Endothelial cell (in vitro differentiated cells): ENCODE data around the gene PDGFC. TPM values are rescaled to one million over a fixed set of nuclear protein-coding genes. Genes with fewer than 3 reads are reported as not detected.

ENCODE experiments used
- DNase-seq: peaks from one replicate; pipeline ENCODE4 v3.0.0; 2021; ENCODE audit warnings: low spot score
- H3K27ac Mint-ChIP-seq: one replicate; pipeline ENCODE4 v1.8.0; 2021; ENCODE audit warnings: mixed read lengths, inconsistent platforms; ENCODE audit not compliant: unreplicated experiment
- H3K27me3 Mint-ChIP-seq: one replicate; pipeline ENCODE4 v1.8.0; 2021; ENCODE audit warnings: mild to moderate bottlenecking, moderate library complexity, mixed read lengths, inconsistent platforms; ENCODE audit not compliant: unreplicated experiment
- H3K36me3 Mint-ChIP-seq: one replicate; pipeline ENCODE4 v1.8.0; 2021; ENCODE audit warnings: mild to moderate bottlenecking, low read depth, mixed read lengths, inconsistent platforms; ENCODE audit not compliant: unreplicated experiment
- H3K4me1 Mint-ChIP-seq: one replicate; pipeline ENCODE4 v1.8.0; 2021; ENCODE audit warnings: mild to moderate bottlenecking, mixed read lengths, inconsistent platforms; ENCODE audit not compliant: unreplicated experiment
- H3K4me3 Mint-ChIP-seq: one replicate; pipeline ENCODE4 v1.8.0; 2021; ENCODE audit warnings: mild to moderate bottlenecking, mixed read lengths, inconsistent platforms; ENCODE audit not compliant: unreplicated experiment
- H3K9me3 Mint-ChIP-seq: one replicate; pipeline ENCODE4 v1.8.0; 2021; ENCODE audit warnings: mixed read lengths, inconsistent platforms; ENCODE audit not compliant: unreplicated experiment
- CTCF ChIP-seq: fragments of 200-600 bp; sonication (generic); IDR thresholded peaks from one replicate; pipeline ENCODE4 v1.5.0; 2021; ENCODE audit warnings: antibody characterized with exemption; ENCODE audit not compliant: unreplicated experiment
- total RNA-seq: library from RNA; stranded (reverse); fragmentation: NEBNext Ultra II Directional; extraction: Animal tissue kit (Norgen Biotek cat#: 25700); gene quantifications from one replicate; pipeline ENCODE4 v1.2.1, GENCODE V29; 2021; ENCODE audit not compliant: unreplicated experiment

Gene PDGFC
- total RNA-seq, 1 donor from 2014 or later = 22.0 TPM

GRCh38 chr4:156829201-156829873 is 142.3 kb downstream of the PDGFC start:
- Mint-ChIP-seq H3K27ac (no peak overlapping the region), H3K4me1 (no peaks in the 10 kb centered on the region), H3K4me3 (no peak overlapping the region), H3K27me3 (no peaks in the 10 kb centered on the region), H3K9me3 (no peaks in the 10 kb centered on the region), H3K36me3 (no peaks in the 10 kb centered on the region)
- no peak for TF ChIP-seq CTCF
- DNase-seq = no peak

- Mint-ChIP-seq H3K4me1 (no peaks in the 10 kb centered on the region), H3K36me3 (no peaks in the 10 kb centered on the region), H3K27ac (no peak overlapping the region), H3K9me3 (no peaks in the 10 kb centered on the region), H3K4me3 (no peak overlapping the region), H3K27me3 (no peaks in the 10 kb centered on the region)
- TF ChIP-seq CTCF = no peak
- DNase-seq = no peak
These were observed 144.1 kb downstream of the PDGFC start for GRCh38 chr4:156827519-156827918.

GRCh38 chr4:156825074-156825473 is 146.5 kb downstream of the PDGFC start:
- DNase-seq = no peak
- TF ChIP-seq CTCF = no peak
- Mint-ChIP-seq H3K27me3 (peaks cover 2% of the 10 kb centered on the region), H3K27ac (no peak overlapping the region), H3K9me3 (no peaks in the 10 kb centered on the region), H3K36me3 (no peaks in the 10 kb centered on the region), H3K4me3 (no peak overlapping the region), H3K4me1 (no peaks in the 10 kb centered on the region)

GRCh38 chr4:156824451-156825060 is 147.0 kb downstream of the PDGFC start:
- H3K9me3 Mint-ChIP-seq = no peaks in the 10 kb centered on the region
- H3K4me1 Mint-ChIP-seq = no peaks in the 10 kb centered on the region
- no peak for TF ChIP-seq CTCF
- H3K27ac Mint-ChIP-seq = no peak overlapping the region
- peaks cover 2% of the 10 kb centered on the region for H3K27me3 Mint-ChIP-seq
- DNase-seq = no peak
- H3K36me3 Mint-ChIP-seq = no peaks in the 10 kb centered on the region
- no peak overlapping the region for H3K4me3 Mint-ChIP-seq

GRCh38 chr4:156820931-156821330 is 150.7 kb downstream of the PDGFC start:
- Mint-ChIP-seq H3K27me3 (peaks cover 2% of the 10 kb centered on the region), H3K4me1 (no peaks in the 10 kb centered on the region), H3K27ac (no peak overlapping the region), H3K9me3 (no peaks in the 10 kb centered on the region), H3K4me3 (no peak overlapping the region), H3K36me3 (no peaks in the 10 kb centered on the region)
- no peak for DNase-seq
- no peak for TF ChIP-seq CTCF
